Hypothalamus (tissue), 51 donors: Measurements from ENCODE around the gene ABCB8.
A peak's percentile ranks its signal among the peaks of the same experiment; 100 is the strongest.

Experiments used
- DNase-seq, 51 donors: peaks; one replicate each; lab custom pipeline; 2025; lab: John Stamatoyannopoulos, UW

The ABCB8 gene

DNA sequence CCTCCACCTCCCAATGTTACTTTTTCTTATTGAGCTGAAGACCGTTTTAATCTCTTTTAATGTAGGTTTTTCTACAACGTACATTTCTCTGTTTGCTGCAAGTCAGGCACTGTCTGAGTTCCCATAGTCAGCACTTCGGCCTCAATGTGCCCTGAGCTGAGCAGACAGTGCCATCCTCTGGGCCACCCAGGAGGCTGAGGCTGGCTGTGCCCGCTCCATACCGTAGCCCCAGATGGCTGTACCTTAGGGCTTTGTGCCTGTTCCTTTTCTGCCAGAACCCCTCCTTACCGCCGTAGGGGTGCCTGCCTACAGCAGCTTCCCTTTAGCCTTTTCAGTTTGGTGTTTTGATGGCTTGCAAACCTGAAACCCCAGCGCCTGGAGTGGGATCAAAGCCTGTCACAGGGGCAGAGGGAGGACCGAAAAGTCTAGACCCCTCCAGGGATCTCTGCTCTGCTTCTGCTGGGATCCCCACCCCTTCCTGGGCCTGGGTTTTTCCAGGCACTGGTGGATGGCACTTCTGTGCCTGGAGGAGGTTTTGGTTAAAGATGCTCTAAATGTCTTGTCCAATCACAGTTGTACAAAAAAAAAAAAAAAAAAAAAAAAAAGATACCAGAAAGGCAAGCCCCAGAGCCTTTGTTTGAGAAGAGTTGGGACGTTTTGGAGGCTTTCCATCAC lies 67.0 kb downstream of the ABCB8 start:
- peak in 1 of 51 donors; percentile 19 for DNase-seq

DNA sequence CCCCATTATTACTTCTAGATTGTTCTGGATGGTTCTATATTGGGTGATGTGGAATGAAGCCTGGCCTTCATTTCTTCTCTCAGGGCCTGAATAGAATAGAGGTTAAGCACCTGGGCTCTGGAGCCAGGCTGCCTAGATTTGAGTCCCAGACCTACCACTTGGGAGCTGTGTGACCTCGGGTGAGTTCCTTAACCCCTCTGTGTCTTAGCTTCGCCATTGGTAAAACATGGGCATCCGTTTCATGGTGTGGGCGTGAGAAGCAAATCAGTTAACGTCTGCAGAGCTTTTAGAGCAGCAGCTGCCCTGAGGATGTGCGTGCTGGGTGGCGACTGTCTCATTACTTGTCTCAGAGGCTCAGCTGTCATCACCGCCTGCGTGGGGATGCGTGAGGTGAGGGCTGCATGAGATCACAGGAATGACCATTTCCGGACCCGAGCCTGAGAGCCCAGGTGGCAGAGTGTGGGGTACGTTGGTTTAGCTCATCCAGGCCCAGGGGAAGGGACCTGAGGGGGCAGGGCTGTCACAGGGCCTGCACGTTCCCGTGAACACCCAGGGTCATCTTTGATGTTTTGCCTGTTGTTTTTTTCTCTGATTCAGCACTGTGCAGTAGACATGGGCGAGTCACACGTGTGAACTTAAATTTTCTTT lies 67.7 kb downstream of the ABCB8 start:
- DNase-seq, result peak in 1 of 51 donors; percentile 78
